Neural progenitor cell (in vitro differentiated cells): Measurements from ENCODE around the gene CD40. TPM values are rescaled to one million over a fixed set of nuclear protein-coding genes. Genes with fewer than 3 reads are reported as not detected.

Experiments
- DNase-seq: peaks from one replicate; pipeline ENCODE4 v3.0.0-alpha.2; 2016; ENCODE audit warnings: low spot score
- H2AFZ ChIP-seq: fragments of 200-600 bp; sonication (generic); replicated peaks from 2 replicates; pipeline ENCODE4 v1.6.1; 2016; ENCODE audit warnings: antibody characterized with exemption
- H3F3A ChIP-seq: fragments of 200-600 bp; sonication (generic); 2 replicates; pipeline ENCODE4 v1.6.1; 2016; ENCODE audit warnings: antibody characterized with exemption, low read depth
- H3K27ac ChIP-seq: fragments of 200-600 bp; sonication (generic); 2 replicates; pipeline ENCODE4 v1.5.1; 2016; ENCODE audit warnings: mild to moderate bottlenecking
- H3K27me3 ChIP-seq: fragments of 200-600 bp; sonication (generic); 2 replicates; pipeline ENCODE4 v1.6.1; 2016; ENCODE audit warnings: mild to moderate bottlenecking, moderate library complexity
- H3K36me3 ChIP-seq: fragments of 200-600 bp; sonication (generic); 2 replicates; pipeline ENCODE4 v1.5.1; 2016
- H3K4me1 ChIP-seq: fragments of 200-600 bp; sonication (generic); 2 replicates; pipeline ENCODE4 v1.6.1; 2016; ENCODE audit warnings: mixed run types
- H3K4me2 ChIP-seq: fragments of 200-600 bp; sonication (generic); 2 replicates; pipeline ENCODE4 v1.6.1; 2016
- H3K4me3 ChIP-seq: fragments of 200-600 bp; sonication (generic); 2 replicates; pipeline ENCODE4 v1.5.1; 2016
- H3K79me2 ChIP-seq: fragments of 200-600 bp; sonication (generic); 2 replicates; pipeline ENCODE4 v1.6.1; 2016; ENCODE audit warnings: low read depth
- H3K9ac ChIP-seq: fragments of 200-600 bp; sonication (generic); 2 replicates; pipeline ENCODE4 v1.6.1; 2016
- H3K9me3 ChIP-seq: fragments of 200-600 bp; sonication (generic); 2 replicates; pipeline ENCODE4 v1.5.1; 2016; ENCODE audit warnings: low read depth
- H4K20me1 ChIP-seq: fragments of 200-600 bp; sonication (generic); 2 replicates; pipeline ENCODE4 v1.6.1; 2016; ENCODE audit warnings: low read depth
- H3K27ac Mint-ChIP-seq: 3 replicates; pipeline ENCODE4 v1.8.0; 2021; ENCODE audit warnings: mixed read lengths
- H3K27me3 Mint-ChIP-seq: 2 replicates; pipeline ENCODE4 v1.8.0; 2022; ENCODE audit warnings: low read depth, mild to moderate bottlenecking, inconsistent platforms, moderate library complexity, mixed read lengths; ENCODE audit not compliant: insufficient read depth
- H3K36me3 Mint-ChIP-seq: 3 replicates; pipeline ENCODE4 v1.8.0; 2021; ENCODE audit warnings: mixed read lengths
- H3K4me1 Mint-ChIP-seq: 3 replicates; pipeline ENCODE4 v1.8.0; 2021; ENCODE audit warnings: mixed read lengths
- H3K4me3 Mint-ChIP-seq: 3 replicates; pipeline ENCODE4 v1.8.0; 2021; ENCODE audit warnings: mild to moderate bottlenecking, moderate library complexity, mixed read lengths
- H3K9me3 Mint-ChIP-seq: 3 replicates; pipeline ENCODE4 v1.8.0; 2020; ENCODE audit warnings: mixed read lengths
- EZH2 ChIP-seq: fragments of 200-600 bp; sonication (generic); IDR thresholded peaks from 2 replicates; pipeline ENCODE4 v1.6.1; 2017; ENCODE audit warnings: antibody characterized with exemption, mild to moderate bottlenecking, moderate library complexity
- EZH2phosphoT487 ChIP-seq: fragments of 200-600 bp; sonication (generic); IDR thresholded peaks from 2 replicates; pipeline ENCODE4 v1.6.1; 2017; ENCODE audit warnings: antibody characterized with exemption
- total RNA-seq: library from RNA; depleted of rRNA; stranded (reverse); fragments of >200 nt; gene quantifications from 2 replicates; pipeline ENCODE4 v1.2.3, GENCODE V29; 2015; ENCODE audit warnings: low replicate concordance
- TF ChIP-seq, protein P1 (sequence below): fragments of 200-600 bp; sonication (generic); IDR thresholded peaks from 2 replicates; pipeline ENCODE4 v1.5.1; 2017; ENCODE audit warnings: antibody characterized with exemption, mild to moderate bottlenecking

Gene CD40
- total RNA-seq, 1 donor from 2014 or later = 11.0 TPM

DNA sequence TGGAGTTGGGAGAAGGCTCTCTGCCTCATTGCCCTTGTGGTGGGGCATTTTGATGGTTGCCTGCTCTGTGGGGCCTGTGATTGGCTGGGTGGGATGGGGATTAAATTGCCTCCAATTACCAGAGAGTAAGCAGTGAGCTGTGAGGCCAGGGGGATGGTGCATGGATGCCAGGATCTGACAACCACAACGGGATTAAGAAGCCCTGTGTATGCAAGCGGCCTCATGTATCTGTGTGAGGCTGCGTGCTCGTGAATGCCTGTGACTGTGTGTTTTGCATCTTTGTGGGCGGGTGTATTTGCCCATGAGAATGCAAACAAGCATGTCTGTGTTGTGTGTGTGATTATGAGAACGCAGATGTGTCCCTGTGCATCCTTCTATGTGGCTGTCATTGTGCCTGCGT, 46.1 kb downstream of the CD40 start:
- Histone ChIP-seq H3K79me2 (no peaks in the 10 kb centered on the region), H4K20me1 (no peaks in the 10 kb centered on the region)

DNA sequence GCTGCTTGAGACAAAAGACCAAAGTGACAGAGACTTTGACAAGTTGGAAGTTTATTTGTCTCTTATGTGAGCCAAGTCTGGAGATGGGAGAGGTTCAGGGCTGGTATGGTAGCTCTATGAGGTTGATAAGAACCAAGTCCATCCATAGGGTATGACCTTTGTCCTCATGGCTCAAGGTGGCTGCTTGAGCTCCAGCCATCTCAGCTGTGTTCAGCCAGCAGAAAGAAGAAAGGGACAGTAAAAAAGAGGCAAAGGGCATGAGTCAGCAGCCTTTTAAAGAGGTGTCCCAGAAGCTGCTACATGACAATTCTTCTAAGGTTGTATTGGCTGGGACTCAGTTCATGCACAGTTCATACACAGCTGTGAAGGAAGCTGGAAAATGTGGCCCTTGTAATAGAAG, 49.0 kb downstream of the CD40 start:
- Histone ChIP-seq H2AFZ (no peak overlapping the region), H3K36me3 (no peaks in the 10 kb centered on the region), H3K4me1 (peaks cover 9% of the 10 kb centered on the region), H3F3A (no peaks in the 10 kb centered on the region), H3K4me2 (no peak overlapping the region), H4K20me1 (no peaks in the 10 kb centered on the region), H3K27me3 (peaks cover 17% of the 10 kb centered on the region), H3K79me2 (no peaks in the 10 kb centered on the region), H3K4me3 (no peak overlapping the region), H3K9me3 (no peaks in the 10 kb centered on the region), H3K27ac (no peak overlapping the region), H3K9ac (no peak overlapping the region)
- Mint-ChIP-seq H3K36me3 (no peaks in the 10 kb centered on the region), H3K27ac (no peak overlapping the region), H3K27me3 (peaks cover 17% of the 10 kb centered on the region), H3K9me3 (no peaks in the 10 kb centered on the region), H3K4me1 (peaks cover 31% of the 10 kb centered on the region), H3K4me3 (no peak overlapping the region)
- TF ChIP-seq, protein P1, sequence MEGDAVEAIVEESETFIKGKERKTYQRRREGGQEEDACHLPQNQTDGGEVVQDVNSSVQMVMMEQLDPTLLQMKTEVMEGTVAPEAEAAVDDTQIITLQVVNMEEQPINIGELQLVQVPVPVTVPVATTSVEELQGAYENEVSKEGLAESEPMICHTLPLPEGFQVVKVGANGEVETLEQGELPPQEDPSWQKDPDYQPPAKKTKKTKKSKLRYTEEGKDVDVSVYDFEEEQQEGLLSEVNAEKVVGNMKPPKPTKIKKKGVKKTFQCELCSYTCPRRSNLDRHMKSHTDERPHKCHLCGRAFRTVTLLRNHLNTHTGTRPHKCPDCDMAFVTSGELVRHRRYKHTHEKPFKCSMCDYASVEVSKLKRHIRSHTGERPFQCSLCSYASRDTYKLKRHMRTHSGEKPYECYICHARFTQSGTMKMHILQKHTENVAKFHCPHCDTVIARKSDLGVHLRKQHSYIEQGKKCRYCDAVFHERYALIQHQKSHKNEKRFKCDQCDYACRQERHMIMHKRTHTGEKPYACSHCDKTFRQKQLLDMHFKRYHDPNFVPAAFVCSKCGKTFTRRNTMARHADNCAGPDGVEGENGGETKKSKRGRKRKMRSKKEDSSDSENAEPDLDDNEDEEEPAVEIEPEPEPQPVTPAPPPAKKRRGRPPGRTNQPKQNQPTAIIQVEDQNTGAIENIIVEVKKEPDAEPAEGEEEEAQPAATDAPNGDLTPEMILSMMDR = no peak
- no peak for TF ChIP-seq EZH2
- no peak for TF ChIP-seq EZH2phosphoT487
- DNase-seq = no peak

More for the DNA sequence above, 46.1 kb downstream of the CD40 start:
- peak overlapping the region; percentile 2 for H3K27ac Mint-ChIP-seq
- H3K36me3 ChIP-seq = no peaks in the 10 kb centered on the region
- peaks cover 9% of the 10 kb centered on the region for H3K4me1 ChIP-seq
- H2AFZ ChIP-seq = peak overlapping the region; percentile 10
- H3K27me3 Mint-ChIP-seq = peaks cover 15% of the 10 kb centered on the region
- peak; percentile 67 for DNase-seq
- no peak overlapping the region for H3K4me3 Mint-ChIP-seq
- H3K9ac ChIP-seq = no peak overlapping the region
- TF ChIP-seq, protein P1 = no peak
- TF ChIP-seq EZH2phosphoT487 = no peak
- no peak for TF ChIP-seq EZH2
- H3K4me2 ChIP-seq = peak overlapping the region; percentile 27
- no peaks in the 10 kb centered on the region for H3K9me3 ChIP-seq
- H3K36me3 Mint-ChIP-seq = no peaks in the 10 kb centered on the region
- H3F3A ChIP-seq = no peaks in the 10 kb centered on the region
- H3K4me3 ChIP-seq = no peak overlapping the region
- no peaks in the 10 kb centered on the region for H3K9me3 Mint-ChIP-seq
- H3K4me1 Mint-ChIP-seq = peaks cover 30% of the 10 kb centered on the region
- no peak overlapping the region for H3K27ac ChIP-seq
- no peaks in the 10 kb centered on the region for H3K27me3 ChIP-seq

DNA sequence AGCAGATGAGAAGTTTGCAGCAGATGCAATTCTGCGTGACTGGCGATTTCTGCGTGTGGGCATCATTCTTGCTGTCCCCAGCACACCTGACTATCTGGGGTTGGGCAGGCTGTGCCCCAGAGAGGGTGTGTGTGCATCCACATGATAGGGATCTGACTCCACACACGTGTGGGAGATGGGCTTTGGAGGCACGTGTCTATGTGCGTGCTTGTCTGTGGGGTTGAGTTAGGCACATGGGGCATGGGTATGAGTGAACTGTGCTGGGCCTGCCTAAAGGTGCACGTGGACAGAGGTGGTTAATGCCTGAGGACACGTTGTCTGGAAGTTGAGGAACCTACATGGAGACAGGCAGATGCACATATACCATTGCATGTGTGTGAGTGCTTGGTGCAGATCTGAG, 50.3 kb downstream of the CD40 start:
- Histone ChIP-seq H3K9me3 (no peaks in the 10 kb centered on the region), H3K36me3 (no peaks in the 10 kb centered on the region), H3K4me3 (no peak overlapping the region), H3K9ac (no peak overlapping the region), H4K20me1 (no peaks in the 10 kb centered on the region), H3K4me2 (no peak overlapping the region), H3K4me1 (peaks cover 9% of the 10 kb centered on the region), H3K79me2 (no peaks in the 10 kb centered on the region), H3K27me3 (peaks cover 30% of the 10 kb centered on the region), H3F3A (no peaks in the 10 kb centered on the region), H3K27ac (no peak overlapping the region), H2AFZ (no peak overlapping the region)
- H3K4me3 Mint-ChIP-seq = no peak overlapping the region
- peak overlapping the region; percentile 42 for H3K27ac Mint-ChIP-seq
- no peaks in the 10 kb centered on the region for H3K36me3 Mint-ChIP-seq
- H3K4me1 Mint-ChIP-seq = peaks cover 31% of the 10 kb centered on the region
- no peak for TF ChIP-seq EZH2
- TF ChIP-seq, protein P1 = no peak
- TF ChIP-seq EZH2phosphoT487 = no peak
- no peak for DNase-seq
- peaks cover 27% of the 10 kb centered on the region for H3K27me3 Mint-ChIP-seq
- no peaks in the 10 kb centered on the region for H3K9me3 Mint-ChIP-seq
